Left ventricle myocardium superior (tissue), 1 donor: Measurements from ENCODE around the gene UFSP2. TPM values are rescaled to one million over a fixed set of nuclear protein-coding genes. Genes with fewer than 3 reads are reported as not detected.
"Not testable (repeated sequence)": the region's sequence is repeated elsewhere in the genome, so short reads cannot be mapped to it uniquely, and the experiment has no call there.

Source experiments
- ATAC-seq: fragments of 200-7000 bp; cut with Tn5 transposase; one replicate; pipeline ENCODE4 v1.9.1; 2020; ENCODE audit warnings: mild to moderate bottlenecking, moderate library complexity
- DNase-seq: peaks from one replicate; pipeline ENCODE4 v3.0.0-alpha.2; 2020
- intact Hi-C: fragments of 100-400 bp; cut with micrococcal nuclease; formaldehyde crosslinking; loops from one replicate; pipeline ENCODE4 v1.11.0; 2022
- total RNA-seq: library from RNA; stranded (reverse); fragmentation: NEBNext Ultra II Directional; extraction: Animal tissue kit (Norgen Biotek cat#: 25700); gene quantifications from one replicate; pipeline ENCODE4 v1.2.1, GENCODE V29; 2021
- donor health status: DM: no; HTN: yes; CAD: no; lungs with severe emphysema.

The UFSP2 gene
- total RNA-seq, 1 donor from 2014 or later, result 48.5 TPM

- DNase-seq, ATAC-seq, intact Hi-C loops: not testable (repeated sequence)
These were observed 63.2 kb downstream of the UFSP2 start for GRCh38 chr4:185362570-185362969.

GRCh38 chr4:185361872-185362271 is 63.9 kb downstream of the UFSP2 start:
- intact Hi-C loops, result no loop called here
- ATAC-seq (no peak), DNase-seq (no peak)

- intact Hi-C loops, result no loop called here
- no peak for ATAC-seq
- no peak for DNase-seq
These were observed 65.9 kb downstream of the UFSP2 start for GRCh38 chr4:185359767-185360446.

GRCh38 chr4:185358959-185359358 is 66.8 kb downstream of the UFSP2 start:
- intact Hi-C loops, result no loop called here
- ATAC-seq (no peak), DNase-seq (no peak)

- no peak for DNase-seq
- intact Hi-C loops, result no loop called here
- no peak for ATAC-seq
These were observed 67.2 kb downstream of the UFSP2 start for GRCh38 chr4:185358514-185358913.

- ATAC-seq (no peak), DNase-seq (no peak)
- intact Hi-C loops, result no loop called here
These were observed 67.9 kb downstream of the UFSP2 start for GRCh38 chr4:185357733-185358440.

- intact Hi-C loops, result no loop called here
- DNase-seq (no peak), ATAC-seq (no peak)
These were observed 68.6 kb downstream of the UFSP2 start for GRCh38 chr4:185357211-185357610.

GRCh38 chr4:185352741-185353140 is 73.0 kb downstream of the UFSP2 start:
- no peak for DNase-seq
- intact Hi-C loops, result no loop called here
- no peak for ATAC-seq

GRCh38 chr4:185352202-185352601 is 73.6 kb downstream of the UFSP2 start:
- intact Hi-C loops, result no loop called here
- ATAC-seq (no peak), DNase-seq (no peak)

GRCh38 chr4:185351691-185352090 is 74.1 kb downstream of the UFSP2 start:
- ATAC-seq (no peak), DNase-seq (no peak)

More at GRCh38 chr4:185351691-185352090, 74.1 kb downstream of the UFSP2 start:
- intact Hi-C loops, result no loop called here

Other genes with a start within 250 kb of the UFSP2 start
- gene CFAP97, start 222.0 kb downstream of the UFSP2 start, total RNA-seq, result 9.8 TPM
- 10.0 TPM for gene SNX25, start 216.4 kb downstream of the UFSP2 start, total RNA-seq
- gene LRP2BP, start 30.0 kb downstream of the UFSP2 start, total RNA-seq, result 2.4 TPM
- gene ANKRD37, start 29.1 kb downstream of the UFSP2 start, total RNA-seq, result 15.2 TPM
- gene CCDC110, start 45.8 kb upstream of the UFSP2 start, total RNA-seq, result 0.99 TPM
- 123 TPM for gene PDLIM3, start 109.5 kb upstream of the UFSP2 start, total RNA-seq